ENCODE measurements around the gene BRSK2. TPM values are rescaled to one million over a fixed set of nuclear protein-coding genes. Genes with fewer than 3 reads are reported as not detected.

BRSK2 gene
- total RNA-seq, 4 donors from 2014 or later = 0.24 to 0.81 TPM; not detected in 2

DNA sequence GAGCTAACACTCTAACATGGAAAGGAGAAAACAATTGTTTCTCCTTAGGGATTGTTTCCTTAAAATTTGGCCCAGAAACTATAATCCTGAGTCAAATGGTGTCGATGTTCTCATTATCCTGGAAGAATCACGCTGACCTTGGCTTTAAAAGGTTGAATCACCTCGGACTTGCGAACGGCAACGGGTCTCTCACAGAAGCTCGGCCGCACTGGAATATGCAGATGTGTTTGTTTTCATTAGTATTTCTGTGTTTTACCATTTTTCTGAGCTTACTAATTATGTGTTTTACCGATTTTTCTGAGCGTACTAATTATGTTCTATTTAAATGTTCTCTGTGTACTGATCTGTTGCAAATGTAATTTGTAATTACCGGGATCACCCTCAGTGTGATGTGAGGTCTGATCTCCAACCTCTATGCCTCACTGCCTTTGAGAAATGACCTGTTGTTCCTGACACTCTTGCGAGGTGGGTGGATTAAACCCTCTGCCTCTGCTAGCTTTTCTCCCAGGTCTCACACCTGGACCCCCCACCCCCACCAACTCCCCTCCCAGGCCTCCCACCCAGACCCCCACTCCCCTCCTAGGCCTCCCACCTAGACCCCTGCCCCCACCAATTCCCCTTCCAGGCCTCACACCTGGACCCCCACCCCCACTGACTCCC is 38.3 kb upstream of the BRSK2 start:
- ATAC-seq (no peak), DNase-seq (peak in 1 of 2 donors; percentile 2)
- Histone ChIP-seq H3K36me3 (no peaks in the 10 kb centered on the region), H3K27me3 (peaks cover 2 to 11% (median 4%) of the 10 kb centered on the region in 3 donors), H3K4me3 (no peak overlapping the region), H3K9me3 (no peaks in the 10 kb centered on the region), H3K27ac (no peak overlapping the region), H3K4me1 (no peaks in the 10 kb centered on the region)
- intact Hi-C loops (cut with DNase I; ENCODE audit: low total_unique reads) (no loop called here), in situ Hi-C loops (cut with MboI; ENCODE audit: low sequenced_read_pairs in 4 of 4) (no loop called here)
- no peak for TF ChIP-seq POLR2A (IDR thresholded peaks at IDR 0.05)
- TF ChIP-seq, protein P1, sequence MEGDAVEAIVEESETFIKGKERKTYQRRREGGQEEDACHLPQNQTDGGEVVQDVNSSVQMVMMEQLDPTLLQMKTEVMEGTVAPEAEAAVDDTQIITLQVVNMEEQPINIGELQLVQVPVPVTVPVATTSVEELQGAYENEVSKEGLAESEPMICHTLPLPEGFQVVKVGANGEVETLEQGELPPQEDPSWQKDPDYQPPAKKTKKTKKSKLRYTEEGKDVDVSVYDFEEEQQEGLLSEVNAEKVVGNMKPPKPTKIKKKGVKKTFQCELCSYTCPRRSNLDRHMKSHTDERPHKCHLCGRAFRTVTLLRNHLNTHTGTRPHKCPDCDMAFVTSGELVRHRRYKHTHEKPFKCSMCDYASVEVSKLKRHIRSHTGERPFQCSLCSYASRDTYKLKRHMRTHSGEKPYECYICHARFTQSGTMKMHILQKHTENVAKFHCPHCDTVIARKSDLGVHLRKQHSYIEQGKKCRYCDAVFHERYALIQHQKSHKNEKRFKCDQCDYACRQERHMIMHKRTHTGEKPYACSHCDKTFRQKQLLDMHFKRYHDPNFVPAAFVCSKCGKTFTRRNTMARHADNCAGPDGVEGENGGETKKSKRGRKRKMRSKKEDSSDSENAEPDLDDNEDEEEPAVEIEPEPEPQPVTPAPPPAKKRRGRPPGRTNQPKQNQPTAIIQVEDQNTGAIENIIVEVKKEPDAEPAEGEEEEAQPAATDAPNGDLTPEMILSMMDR (IDR thresholded peaks at IDR 0.05 in 4 of 5, conservative IDR thresholded peaks at IDR 0.05 in 1 of 5) = no peak

DNA sequence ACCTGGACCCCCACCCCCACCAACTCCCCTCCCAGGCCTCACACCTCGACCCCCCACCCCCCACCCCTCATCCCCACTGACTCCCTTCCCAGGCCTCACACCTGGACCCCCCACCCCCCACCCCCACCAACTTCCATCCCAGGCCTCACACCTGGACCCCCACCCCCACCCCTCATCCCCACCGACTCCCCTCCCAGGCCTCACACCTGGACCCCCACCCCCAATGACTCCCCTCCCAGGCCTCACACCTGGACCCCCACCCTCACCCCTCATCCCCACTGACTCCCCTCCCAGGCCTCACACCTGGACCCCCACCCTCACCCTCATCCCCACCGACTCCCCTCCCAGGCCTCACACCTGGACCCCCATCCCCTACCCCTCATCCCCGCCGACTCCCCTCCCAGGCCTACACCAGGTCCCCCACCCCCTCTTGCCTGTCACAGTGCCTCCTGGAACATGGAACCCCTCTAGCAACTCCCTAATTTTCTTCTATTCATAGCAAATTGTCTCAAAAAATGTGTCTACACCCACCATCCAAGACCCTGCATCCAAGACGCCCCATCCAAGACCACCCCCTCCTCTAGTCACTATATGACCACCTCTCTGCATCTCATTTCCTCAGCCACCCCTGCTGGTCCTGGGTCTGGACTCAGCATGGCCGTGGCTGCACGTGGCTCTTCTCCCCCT is 36.9 kb upstream of the BRSK2 start:
- Histone ChIP-seq H3K36me3 (no peaks in the 10 kb centered on the region), H3K27ac (no peak overlapping the region), H3K9me3 (no peaks in the 10 kb centered on the region), H3K27me3 (peaks cover 2 to 11% (median 4%) of the 10 kb centered on the region in 3 donors), H3K4me3 (no peak overlapping the region), H3K4me1 (no peaks in the 10 kb centered on the region)
- no peak for TF ChIP-seq POLR2A (IDR thresholded peaks at IDR 0.05)
- TF ChIP-seq, protein P1 (IDR thresholded peaks at IDR 0.05 in 4 of 5, conservative IDR thresholded peaks at IDR 0.05 in 1 of 5) = no peak
- DNase-seq (peak in 1 of 2 donors; percentile 4), ATAC-seq (no peak)
- intact Hi-C loops (cut with DNase I; ENCODE audit: low total_unique reads) (no loop called here), in situ Hi-C loops (cut with MboI; ENCODE audit: low sequenced_read_pairs in 4 of 4) (no loop called here)

DNA sequence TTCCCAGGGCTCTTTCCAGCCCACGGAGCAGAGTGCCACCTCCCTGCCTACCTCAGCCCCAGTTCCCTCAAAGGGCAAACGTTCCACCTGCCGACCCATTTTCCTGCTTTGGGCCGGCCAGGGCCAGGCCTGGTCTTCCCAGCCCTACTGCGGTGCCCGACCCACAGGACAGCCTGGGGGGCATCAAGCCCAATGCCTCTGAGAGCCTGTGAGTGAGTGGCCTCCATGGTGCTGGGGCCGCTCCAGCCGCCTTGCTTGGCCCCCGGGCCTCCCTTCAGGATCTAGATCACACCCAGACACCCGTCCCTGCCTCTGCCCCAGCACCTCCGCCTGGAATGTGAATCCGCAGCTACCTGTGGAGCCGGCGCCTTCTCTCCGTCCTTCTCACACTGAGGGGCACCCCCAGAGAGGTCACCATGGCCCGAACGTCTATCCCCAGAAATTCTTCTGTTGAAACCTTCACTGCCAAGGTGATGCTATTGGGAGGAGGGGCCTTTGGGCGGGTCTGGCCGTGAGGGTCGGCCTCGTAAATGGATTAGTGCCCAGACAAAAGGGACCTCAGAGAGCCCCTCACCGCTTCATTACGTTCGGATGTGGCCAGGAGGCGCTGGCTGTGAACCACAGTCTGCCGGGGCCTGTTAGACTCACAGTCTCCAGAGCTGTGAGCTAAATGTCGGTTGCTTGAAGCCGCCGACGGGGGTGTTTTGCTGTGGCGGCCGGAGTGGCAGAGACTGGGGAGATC is 36.2 kb upstream of the BRSK2 start:
- Histone ChIP-seq H3K4me1 (no peaks in the 10 kb centered on the region), H3K9me3 (no peaks in the 10 kb centered on the region), H3K27me3 (peaks cover 2 to 17% (median 7%) of the 10 kb centered on the region in 3 donors), H3K27ac (no peak overlapping the region), H3K36me3 (no peaks in the 10 kb centered on the region), H3K4me3 (no peak overlapping the region)
- intact Hi-C loops (cut with DNase I; ENCODE audit: low total_unique reads) (no loop called here), in situ Hi-C loops (cut with MboI; ENCODE audit: low sequenced_read_pairs in 4 of 4) (no loop called here)
- ATAC-seq = no peak
- no peak for TF ChIP-seq POLR2A (IDR thresholded peaks at IDR 0.05)
- TF ChIP-seq, protein P1 (IDR thresholded peaks at IDR 0.05 in 4 of 5, conservative IDR thresholded peaks at IDR 0.05 in 1 of 5) = no peak
- no peak for DNase-seq

DNA sequence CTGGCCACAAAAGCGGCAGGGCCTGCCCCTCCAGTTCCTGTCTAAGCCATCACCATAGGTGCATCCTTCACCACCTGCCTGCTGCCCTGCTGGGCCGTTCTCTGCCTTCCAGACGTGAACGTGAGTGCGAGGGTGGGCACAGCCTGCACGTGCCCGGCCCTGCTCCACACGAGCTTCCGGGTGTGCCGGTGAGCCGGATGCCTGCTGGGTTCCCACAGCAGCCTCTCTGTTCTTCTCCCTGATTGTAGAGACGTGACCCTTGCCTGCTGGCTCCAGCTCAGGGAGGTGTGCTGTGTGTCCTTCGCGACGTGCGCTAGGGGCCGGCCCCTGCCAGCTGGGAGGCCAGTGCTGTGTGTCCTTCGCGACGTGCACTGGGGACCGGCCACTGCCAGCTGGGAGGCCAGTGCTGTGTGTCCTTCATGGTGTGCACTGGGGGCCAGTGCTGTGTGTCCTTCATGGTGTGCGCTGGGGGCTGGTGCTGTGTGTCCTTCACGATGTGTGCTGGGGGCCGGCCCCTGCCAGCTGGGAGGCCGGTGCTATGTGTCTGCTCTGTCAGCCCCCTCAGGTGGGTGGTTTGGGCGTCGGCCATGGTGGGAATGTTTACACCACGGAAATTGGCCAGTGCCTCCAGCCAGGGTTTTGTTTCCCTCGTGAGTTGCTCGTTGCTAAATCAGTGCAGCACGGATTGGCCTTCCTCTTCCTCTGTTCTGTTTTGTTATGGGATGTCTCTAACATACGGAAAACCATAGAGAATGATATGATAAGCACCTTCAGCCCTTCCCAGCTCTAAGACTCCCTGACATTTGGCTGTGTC is 35.4 kb upstream of the BRSK2 start:
- no peak for ATAC-seq
- intact Hi-C loops (cut with DNase I; ENCODE audit: low total_unique reads) = no loop called here
- no peak overlapping the region for H3K27ac ChIP-seq
- DNase-seq = no peak
- H3K36me3 ChIP-seq = no peaks in the 10 kb centered on the region
- H3K27me3 ChIP-seq = peaks cover 2 to 18% (median 7%) of the 10 kb centered on the region in 3 donors
- in situ Hi-C loops (cut with MboI; ENCODE audit: low sequenced_read_pairs in 4 of 4) = no loop called here
- TF ChIP-seq POLR2A (IDR thresholded peaks at IDR 0.05) = no peak
- TF ChIP-seq, protein P1 (IDR thresholded peaks at IDR 0.05 in 4 of 5, conservative IDR thresholded peaks at IDR 0.05 in 1 of 5) = no peak
- H3K9me3 ChIP-seq = no peaks in the 10 kb centered on the region
- H3K4me1 ChIP-seq = no peaks in the 10 kb centered on the region
- no peak overlapping the region for H3K4me3 ChIP-seq
